H9 (cell line): ENCODE data around the gene RYR1. TPM values are rescaled to one million over a fixed set of nuclear protein-coding genes. Genes with fewer than 3 reads are reported as not detected.

ENCODE experiments used
- DNase-seq: peaks from one replicate; pipeline ENCODE4 v3.0.0-alpha.2; 2017
- H2AFZ ChIP-seq: one replicate; pipeline ENCODE4 v1.6.1; 2013; ENCODE audit warnings: mild to moderate bottlenecking, low read length, control low read depth, moderate library complexity
- H2AK5ac ChIP-seq: 2 replicates; pipeline ENCODE4 v1.6.1; 2013; ENCODE audit warnings: low read length, control low read depth, mixed read lengths; ENCODE audit not compliant: insufficient read length
- H2BK120ac ChIP-seq: one replicate; pipeline ENCODE4 v1.6.1; 2013; ENCODE audit warnings: low read depth, mild to moderate bottlenecking, low read length, control low read depth, inconsistent platforms; ENCODE audit not compliant: poor library complexity, severe bottlenecking
- H2BK12ac ChIP-seq: 2 replicates; pipeline ENCODE4 v1.6.1; 2013; ENCODE audit warnings: low read length, control low read depth, mixed read lengths, low read depth; ENCODE audit not compliant: insufficient read length
- H2BK15ac ChIP-seq: 2 replicates; pipeline ENCODE4 v1.6.1; 2013; ENCODE audit warnings: low read depth, low read length, control low read depth
- H2BK20ac ChIP-seq: one replicate; pipeline ENCODE4 v1.6.1; 2013; ENCODE audit warnings: low read depth, mild to moderate bottlenecking, low read length, control low read depth, inconsistent platforms; ENCODE audit not compliant: poor library complexity, severe bottlenecking
- H2BK5ac ChIP-seq: 2 replicates; pipeline ENCODE4 v1.6.1; 2013; ENCODE audit warnings: low read length, control low read depth, mixed read lengths; ENCODE audit not compliant: insufficient read length
- H3K14ac ChIP-seq: 2 replicates; pipeline ENCODE4 v1.6.1; 2013; ENCODE audit warnings: low read length, control low read depth; ENCODE audit not compliant: insufficient read depth
- H3K18ac ChIP-seq: 2 replicates; pipeline ENCODE4 v1.6.1; 2013; ENCODE audit warnings: low read depth, mild to moderate bottlenecking, mixed read lengths, low read length, control low read depth; ENCODE audit not compliant: insufficient read length
- H3K23ac ChIP-seq: 2 replicates; pipeline ENCODE4 v1.6.1; 2013; ENCODE audit warnings: low read length, control low read depth, mixed read lengths, low read depth; ENCODE audit not compliant: insufficient read length
- H3K23me2 ChIP-seq: 2 replicates; pipeline ENCODE4 v1.6.1; 2013; ENCODE audit warnings: low read depth, mild to moderate bottlenecking, mixed read lengths, low read length, control low read depth; ENCODE audit not compliant: insufficient read length, poor library complexity, severe bottlenecking
- H3K27ac ChIP-seq: 2 replicates; pipeline ENCODE4 v1.5.1; 2013; ENCODE audit warnings: low read length, control low read depth, mixed read lengths, low read depth; ENCODE audit not compliant: insufficient read length
- H3K27me3 ChIP-seq: 2 replicates; pipeline ENCODE4 v1.6.1; 2013; ENCODE audit warnings: low read length, control low read depth, inconsistent platforms; ENCODE audit not compliant: insufficient read depth
- H3K4ac ChIP-seq: 2 replicates; pipeline ENCODE4 v1.6.1; 2013; ENCODE audit warnings: low read depth, mild to moderate bottlenecking, control low read depth, inconsistent platforms, low read length, moderate library complexity
- H3K4me1 ChIP-seq: 2 replicates; pipeline ENCODE4 v1.6.1; 2013; ENCODE audit warnings: low read length, control low read depth, inconsistent platforms; ENCODE audit not compliant: insufficient read depth
- H3K4me2 ChIP-seq: 2 replicates; pipeline ENCODE4 v1.6.1; 2013; ENCODE audit warnings: low read length, control low read depth, mixed read lengths; ENCODE audit not compliant: insufficient read length, insufficient read depth
- H3K56ac ChIP-seq: 2 replicates; pipeline ENCODE4 v1.6.1; 2013; ENCODE audit warnings: low read depth, mild to moderate bottlenecking, mixed read lengths, low read length, control low read depth; ENCODE audit not compliant: insufficient read length
- H3K79me1 ChIP-seq: 2 replicates; pipeline ENCODE4 v1.6.1; 2013; ENCODE audit warnings: low read depth, mild to moderate bottlenecking, moderate library complexity, low read length, control low read depth, inconsistent platforms; ENCODE audit not compliant: insufficient read depth, poor library complexity, severe bottlenecking
- H3K79me2 ChIP-seq: 2 replicates; pipeline ENCODE4 v1.6.1; 2013; ENCODE audit warnings: low read length, control low read depth, inconsistent platforms; ENCODE audit not compliant: insufficient read depth
- H3K9ac ChIP-seq: 2 replicates; pipeline ENCODE4 v1.6.1; 2013; ENCODE audit warnings: low read length, control low read depth, mixed read lengths; ENCODE audit not compliant: insufficient read length; ENCODE audit errors: extremely low read depth
- H3K9me3 ChIP-seq: one replicate; pipeline ENCODE4 v1.6.1; 2013; ENCODE audit warnings: low read depth, low read length, inconsistent platforms; ENCODE audit not compliant: control insufficient read depth
- H3T11ph ChIP-seq: one replicate; pipeline ENCODE4 v1.6.1; 2013; ENCODE audit warnings: mild to moderate bottlenecking, low read length, control low read depth, inconsistent platforms
- H4K20me1 ChIP-seq: one replicate; pipeline ENCODE4 v1.6.1; 2013; ENCODE audit not compliant: control insufficient read depth, insufficient read length, insufficient read depth
- H4K5ac ChIP-seq: 2 replicates; pipeline ENCODE4 v1.6.1; 2013; ENCODE audit warnings: low read depth, mild to moderate bottlenecking, mixed read lengths, low read length, control low read depth; ENCODE audit not compliant: insufficient read length
- H4K8ac ChIP-seq: replicated peaks from 2 replicates; pipeline ENCODE4 v1.6.1; 2013; ENCODE audit warnings: low read length, control low read depth, mixed read lengths, low read depth; ENCODE audit not compliant: insufficient read length
- H4K91ac ChIP-seq: 2 replicates; pipeline ENCODE4 v1.6.1; 2013; ENCODE audit warnings: low read depth, mild to moderate bottlenecking, moderate library complexity, mixed read lengths, low read length, control low read depth; ENCODE audit not compliant: insufficient read length
- H3K27ac Mint-ChIP-seq, 3 experiments: 2 replicates in 2 of 3; 3 replicates in 1 of 3; pipeline ENCODE4 v1.8.0; 2020 to 2021; ENCODE audit warnings: mixed read lengths in 3 of 3, mild to moderate bottlenecking in 1 of 3, moderate library complexity in 1 of 3
- H3K27me3 Mint-ChIP-seq: 2 replicates; pipeline ENCODE4 v1.8.0; 2021; ENCODE audit warnings: low read depth, mild to moderate bottlenecking, moderate library complexity, mixed read lengths
- H3K36me3 Mint-ChIP-seq, 3 experiments: 2 replicates in 2 of 3; 3 replicates in 1 of 3; pipeline ENCODE4 v1.8.0; 2020 to 2021; ENCODE audit warnings: low read depth in 3 of 3, mixed read lengths in 3 of 3; ENCODE audit not compliant: insufficient read depth in 1 of 3
- H3K4me1 Mint-ChIP-seq, 2 experiments: 2 replicates each; pipeline ENCODE4 v1.8.0; 2020; ENCODE audit warnings: mixed read lengths in 2 of 2
- H3K4me3 Mint-ChIP-seq, 2 experiments: 2 replicates in 1 of 2; 3 replicates in 1 of 2; pipeline ENCODE4 v1.8.0; 2020 to 2021; ENCODE audit warnings: mild to moderate bottlenecking in 2 of 2, mixed read lengths in 2 of 2, moderate library complexity in 1 of 2
- H3K9me3 Mint-ChIP-seq, 2 experiments: 2 replicates in 1 of 2; 3 replicates in 1 of 2; pipeline ENCODE4 v1.8.0; 2020; ENCODE audit warnings: mild to moderate bottlenecking in 2 of 2, mixed read lengths in 2 of 2, moderate library complexity in 1 of 2
- CTCF ChIP-seq: fragments of 200-600 bp; sonication (generic); conservative IDR thresholded peaks from 3 replicates; pipeline ENCODE4 v1.8.0; 2021; ENCODE audit warnings: antibody characterized with exemption, mild to moderate bottlenecking
- WGBS: extraction: QIAGEN DNeasy Blood & Tissue Kit; methylation state at CpG from one replicate; pipeline ENCODE4 v1.1.7; 2013; ENCODE audit warnings: missing lambda C conversion rate, low lambda C conversion rate, mixed read lengths; ENCODE audit not compliant: insufficient read length; ENCODE audit errors: extremely low coverage; 5-methylcytosine and 5-hydroxymethylcytosine counted together
- total RNA-seq: library from RNA; stranded (reverse); gene quantifications from 2 replicates; pipeline ENCODE4 v1.2.1, GENCODE V29; 2021

RYR1 gene
- total RNA-seq, 1 experiment from 2014 or later: 8.9 TPM

GRCh38 chr19:38455031-38455430, 21.5 kb downstream of the RYR1 start:
- DNase-seq: no peak
- H3K36me3 Mint-ChIP-seq: peaks cover 58 to 67% (median 65%) of the 10 kb centered on the region in 3 experiments

More at GRCh38 chr19:38455031-38455430, 21.5 kb downstream of the RYR1 start:
- Histone ChIP-seq H3K79me1 (no peaks in the 10 kb centered on the region), H4K8ac (no peak overlapping the region), H3K4ac (no peak overlapping the region), H3K9me3 (no peaks in the 10 kb centered on the region), H2AK5ac (no peak overlapping the region), H4K5ac (no peak overlapping the region), H2BK120ac (no peak overlapping the region), H3K56ac (no peak overlapping the region), H3K4me2 (no peak overlapping the region), H2AFZ (no peak overlapping the region), H3K14ac (no peak overlapping the region), H4K20me1 (no peaks in the 10 kb centered on the region), H3K27me3 (no peaks in the 10 kb centered on the region), H3T11ph (no peak overlapping the region), H3K23ac (no peak overlapping the region), H3K9ac (no peak overlapping the region), H3K23me2 (peaks cover 5% of the 10 kb centered on the region), H3K79me2 (no peaks in the 10 kb centered on the region), H2BK15ac (no peak overlapping the region), H2BK20ac (no peak overlapping the region), H4K91ac (no peak overlapping the region), H3K18ac (no peak overlapping the region), H2BK5ac (no peak overlapping the region), H3K4me1 (no peaks in the 10 kb centered on the region), H3K27ac (no peak overlapping the region), H2BK12ac (no peak overlapping the region)
- no peaks in the 10 kb centered on the region; the same call in 1 of the 2 replicates for H3K27me3 Mint-ChIP-seq
- H3K4me3 Mint-ChIP-seq: no peak overlapping the region
- H3K4me1 Mint-ChIP-seq: peaks cover 5 to 11% of the 10 kb centered on the region in 2 experiments; a peak in 3 of 4 replicates
- no peaks in the 10 kb centered on the region for H3K9me3 Mint-ChIP-seq
- no CpG with 5 or more reads among the region's 4 CpGs for WGBS
- no peak overlapping the region for H3K27ac Mint-ChIP-seq
- TF ChIP-seq CTCF: no peak
